ENCODE data around the gene FBXO31.
"Not testable (repeated sequence)": the region's sequence is repeated elsewhere in the genome, so short reads cannot be mapped to it uniquely, and the experiment has no call there.

Gene FBXO31

GRCh38 chr16:87384162-87384874, 742 bp upstream of the FBXO31 start:
- no peak for DNase-seq (ENCODE audit: low read depth)

GRCh38 chr16:87382023-87382785, 1.4 kb downstream of the FBXO31 start:
- DNase-seq (ENCODE audit: low read depth) = no peak

GRCh38 chr16:87380881-87381280, 2.7 kb downstream of the FBXO31 start:
- DNase-seq (ENCODE audit: low read depth) = no peak

- DNase-seq (ENCODE audit: low read depth) = no peak
Observed at GRCh38 chr16:87380403-87380802, 3.2 kb downstream of the FBXO31 start.

GRCh38 chr16:87379312-87379752, 4.2 kb downstream of the FBXO31 start:
- DNase-seq (ENCODE audit: low read depth) = not testable (repeated sequence)

GRCh38 chr16:87376660-87377059, 6.9 kb downstream of the FBXO31 start:
- DNase-seq (ENCODE audit: low read depth) = no peak

GRCh38 chr16:87375426-87376135, 8.0 kb downstream of the FBXO31 start:
- no peak for DNase-seq (ENCODE audit: low read depth)

- DNase-seq (ENCODE audit: low read depth) = no peak
Observed at GRCh38 chr16:87374313-87374712, 9.3 kb downstream of the FBXO31 start.

- DNase-seq (ENCODE audit: low read depth) = no peak
Observed at GRCh38 chr16:87372305-87372704, 11.3 kb downstream of the FBXO31 start.

GRCh38 chr16:87371261-87371866, 12.2 kb downstream of the FBXO31 start:
- no peak for DNase-seq (ENCODE audit: low read depth)

- no peak for DNase-seq (ENCODE audit: low read depth)
Observed at GRCh38 chr16:87369796-87370719, 13.5 kb downstream of the FBXO31 start.

- no peak for DNase-seq (ENCODE audit: low read depth)
Observed at GRCh38 chr16:87369117-87369765, 14.3 kb downstream of the FBXO31 start.

- DNase-seq (ENCODE audit: low read depth) = no peak
Observed at GRCh38 chr16:87368029-87368770, 15.4 kb downstream of the FBXO31 start.

- no peak for DNase-seq (ENCODE audit: low read depth)
Observed at GRCh38 chr16:87367529-87367928, 16.0 kb downstream of the FBXO31 start.

GRCh38 chr16:87366930-87367329, 16.6 kb downstream of the FBXO31 start:
- no peak for DNase-seq (ENCODE audit: low read depth)

- DNase-seq (ENCODE audit: low read depth) = no peak
Observed at GRCh38 chr16:87366288-87366687, 17.3 kb downstream of the FBXO31 start.

- DNase-seq (ENCODE audit: low read depth) = no peak
Observed at GRCh38 chr16:87365021-87365713, 18.4 kb downstream of the FBXO31 start.

- no peak for DNase-seq (ENCODE audit: low read depth)
Observed at GRCh38 chr16:87363771-87364455, 19.7 kb downstream of the FBXO31 start.

Data from stimulated activated CD4-positive, alpha-beta T cell treated with anti-CD3 and anti-CD28 coated beads, Interleukin-2, amount 100 ng/mL, for 4 hours (primary cell).